DND-41 (cell line): ENCODE measurements around the gene POLR2C.

Experiments used
- ATAC-seq: fragments of 200-7000 bp; cut with Tn5 transposase; 3 replicates; pipeline ENCODE4 v1.9.1; 2021; ENCODE audit warnings: low read depth; ENCODE audit not compliant: insufficient read depth
- DNase-seq: peaks from one replicate; pipeline ENCODE4 v3.0.0-alpha.2; 2020
- H2AFZ ChIP-seq: 2 replicates; pipeline ENCODE4 v1.6.0; 2012; ENCODE audit warnings: low read depth, low read length
- H3K27ac ChIP-seq: 2 replicates; pipeline ENCODE4 v1.5.1; 2012; ENCODE audit warnings: low read length, inconsistent platforms
- H3K27me3 ChIP-seq: fragments of 200-600 bp; sonication (generic); 2 replicates; pipeline ENCODE4 v1.6.0; 2012; ENCODE audit warnings: low read length, mild to moderate bottlenecking, inconsistent platforms; ENCODE audit not compliant: insufficient read depth, poor library complexity
- H3K36me3 ChIP-seq: 2 replicates; pipeline ENCODE4 v1.5.1; 2012; ENCODE audit warnings: low read length, inconsistent platforms; ENCODE audit not compliant: insufficient read depth
- H3K4me1 ChIP-seq: 2 replicates; pipeline ENCODE4 v1.5.1; 2012; ENCODE audit warnings: mild to moderate bottlenecking, low read length; ENCODE audit not compliant: insufficient read depth
- H3K4me2 ChIP-seq: 2 replicates; pipeline ENCODE4 v1.6.0; 2012; ENCODE audit warnings: mild to moderate bottlenecking, moderate library complexity, low read length, inconsistent platforms; ENCODE audit not compliant: insufficient read depth
- H3K4me3 ChIP-seq, 2 experiments: fragments of 200-600 bp in 1 of 2; shearing (Covaris generic) in 1 of 2; 2 replicates each; pipeline ENCODE4 v1.5.1; 2012 to 2016; ENCODE audit warnings: inconsistent platforms in 2 of 2, low read length in 2 of 2, mild to moderate bottlenecking in 2 of 2, low read depth in 1 of 2, moderate library complexity in 1 of 2
- H3K79me2 ChIP-seq: 2 replicates; pipeline ENCODE4 v1.6.0; 2012; ENCODE audit warnings: low read length, inconsistent platforms; ENCODE audit not compliant: insufficient read depth
- H3K9ac ChIP-seq: 2 replicates; pipeline ENCODE4 v1.6.0; 2012; ENCODE audit warnings: low read depth, mild to moderate bottlenecking, inconsistent platforms, low read length, moderate library complexity
- H3K9me3 ChIP-seq: 2 replicates; pipeline ENCODE4 v1.5.1; 2012; ENCODE audit warnings: low read length, moderate library complexity, mild to moderate bottlenecking, inconsistent platforms; ENCODE audit not compliant: insufficient read depth, severe bottlenecking
- H4K20me1 ChIP-seq: 2 replicates; pipeline ENCODE4 v1.6.0; 2012; ENCODE audit warnings: low read length; ENCODE audit not compliant: insufficient read depth
- EZH2 ChIP-seq: IDR thresholded peaks from 3 replicates; pipeline ENCODE4 v1.6.1; 2012; ENCODE audit warnings: borderline replicate concordance, low read depth, mild to moderate bottlenecking, moderate library complexity, low read length, inconsistent platforms; ENCODE audit not compliant: severe bottlenecking
- TF ChIP-seq, protein P1 (sequence below): IDR thresholded peaks from 2 replicates; pipeline ENCODE4 v1.5.1; 2012; ENCODE audit warnings: borderline replicate concordance, low read length, moderate library complexity, mild to moderate bottlenecking; ENCODE audit not compliant: poor library complexity, severe bottlenecking; ENCODE audit errors: extremely low read depth

The POLR2C gene

DNA sequence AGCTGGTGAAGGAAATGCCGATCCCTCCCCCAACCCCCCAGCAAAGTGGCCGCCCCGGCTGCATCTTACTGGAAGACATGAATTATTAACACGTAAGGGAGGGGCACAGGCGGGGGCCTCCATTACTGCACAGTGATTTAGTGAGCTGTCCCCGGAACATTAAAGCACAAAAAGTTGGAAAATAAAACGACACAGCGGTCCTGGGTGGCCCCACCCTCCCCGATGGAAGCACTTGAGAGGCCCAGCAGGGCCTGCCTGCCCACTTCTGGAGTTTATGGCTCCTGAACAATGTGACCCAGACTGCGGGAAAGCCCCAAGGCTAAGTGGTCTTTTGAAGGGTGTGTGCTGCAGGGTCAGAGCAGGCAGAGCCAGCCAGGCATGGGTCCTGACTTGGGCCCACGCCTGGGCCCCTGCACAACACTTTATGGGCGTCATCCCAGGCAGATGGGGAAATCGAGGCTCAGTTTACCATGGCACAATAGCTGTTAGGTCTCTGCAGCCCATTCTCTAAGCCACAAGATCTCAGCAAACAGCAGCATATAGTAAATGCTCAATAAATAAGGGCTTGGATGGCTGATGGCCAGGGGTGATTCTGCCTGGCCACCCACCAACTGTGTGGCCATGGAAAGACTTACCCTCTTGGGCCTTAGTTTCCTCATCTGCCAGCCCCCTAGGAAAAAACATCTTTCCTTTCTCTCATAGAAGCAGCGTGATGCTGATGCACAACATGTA is 51.1 kb downstream of the POLR2C start:
- H3K27me3 ChIP-seq: peaks cover 1% of the 10 kb centered on the region
- no peak overlapping the region for H3K4me3 ChIP-seq
- H2AFZ ChIP-seq: no peak overlapping the region
- H3K79me2 ChIP-seq: no peaks in the 10 kb centered on the region
- no peaks in the 10 kb centered on the region for H3K4me1 ChIP-seq
- TF ChIP-seq, protein P1, sequence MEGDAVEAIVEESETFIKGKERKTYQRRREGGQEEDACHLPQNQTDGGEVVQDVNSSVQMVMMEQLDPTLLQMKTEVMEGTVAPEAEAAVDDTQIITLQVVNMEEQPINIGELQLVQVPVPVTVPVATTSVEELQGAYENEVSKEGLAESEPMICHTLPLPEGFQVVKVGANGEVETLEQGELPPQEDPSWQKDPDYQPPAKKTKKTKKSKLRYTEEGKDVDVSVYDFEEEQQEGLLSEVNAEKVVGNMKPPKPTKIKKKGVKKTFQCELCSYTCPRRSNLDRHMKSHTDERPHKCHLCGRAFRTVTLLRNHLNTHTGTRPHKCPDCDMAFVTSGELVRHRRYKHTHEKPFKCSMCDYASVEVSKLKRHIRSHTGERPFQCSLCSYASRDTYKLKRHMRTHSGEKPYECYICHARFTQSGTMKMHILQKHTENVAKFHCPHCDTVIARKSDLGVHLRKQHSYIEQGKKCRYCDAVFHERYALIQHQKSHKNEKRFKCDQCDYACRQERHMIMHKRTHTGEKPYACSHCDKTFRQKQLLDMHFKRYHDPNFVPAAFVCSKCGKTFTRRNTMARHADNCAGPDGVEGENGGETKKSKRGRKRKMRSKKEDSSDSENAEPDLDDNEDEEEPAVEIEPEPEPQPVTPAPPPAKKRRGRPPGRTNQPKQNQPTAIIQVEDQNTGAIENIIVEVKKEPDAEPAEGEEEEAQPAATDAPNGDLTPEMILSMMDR: no peak
- no peak for TF ChIP-seq EZH2
- no peaks in the 10 kb centered on the region for H3K9me3 ChIP-seq
- no peak overlapping the region for H3K27ac ChIP-seq
- no peak for ATAC-seq
- H3K4me2 ChIP-seq: no peak overlapping the region
- H3K9ac ChIP-seq: no peak overlapping the region
- peaks cover 3% of the 10 kb centered on the region; the same call in 1 of the 2 replicates for H4K20me1 ChIP-seq
- no peaks in the 10 kb centered on the region for H3K36me3 ChIP-seq
- DNase-seq: no peak

DNA sequence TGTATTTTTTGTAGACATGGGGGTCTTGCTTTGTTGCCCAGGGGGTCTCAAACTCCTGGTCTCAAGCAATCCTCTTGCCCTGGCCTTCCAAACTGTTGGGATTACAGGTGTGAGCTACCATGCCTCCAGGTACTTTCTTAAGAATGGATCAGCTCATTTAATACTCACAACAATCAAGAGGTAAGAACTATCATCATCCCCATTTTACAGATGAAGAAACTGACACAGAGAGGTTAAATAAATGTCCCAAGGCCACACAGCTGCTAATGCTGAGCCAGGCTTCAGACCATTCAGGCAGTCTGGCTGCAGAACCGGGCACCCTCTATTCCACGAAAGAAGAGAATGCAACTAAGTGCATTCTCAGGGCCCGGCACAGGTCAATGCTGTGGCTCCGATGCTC is 51.9 kb downstream of the POLR2C start:
- no peak overlapping the region for H3K4me2 ChIP-seq
- no peak overlapping the region for H2AFZ ChIP-seq
- H3K27ac ChIP-seq: no peak overlapping the region
- H4K20me1 ChIP-seq: peaks cover 3% of the 10 kb centered on the region; the same call in 1 of the 2 replicates
- no peak overlapping the region for H3K4me3 ChIP-seq
- no peaks in the 10 kb centered on the region for H3K4me1 ChIP-seq
- DNase-seq (no peak), ATAC-seq (no peak)
- H3K27me3 ChIP-seq: no peaks in the 10 kb centered on the region
- H3K36me3 ChIP-seq: no peaks in the 10 kb centered on the region
- no peaks in the 10 kb centered on the region for H3K9me3 ChIP-seq
- no peaks in the 10 kb centered on the region for H3K79me2 ChIP-seq
- no peak overlapping the region for H3K9ac ChIP-seq
- TF ChIP-seq, protein P1: no peak
- TF ChIP-seq EZH2: no peak

DNA sequence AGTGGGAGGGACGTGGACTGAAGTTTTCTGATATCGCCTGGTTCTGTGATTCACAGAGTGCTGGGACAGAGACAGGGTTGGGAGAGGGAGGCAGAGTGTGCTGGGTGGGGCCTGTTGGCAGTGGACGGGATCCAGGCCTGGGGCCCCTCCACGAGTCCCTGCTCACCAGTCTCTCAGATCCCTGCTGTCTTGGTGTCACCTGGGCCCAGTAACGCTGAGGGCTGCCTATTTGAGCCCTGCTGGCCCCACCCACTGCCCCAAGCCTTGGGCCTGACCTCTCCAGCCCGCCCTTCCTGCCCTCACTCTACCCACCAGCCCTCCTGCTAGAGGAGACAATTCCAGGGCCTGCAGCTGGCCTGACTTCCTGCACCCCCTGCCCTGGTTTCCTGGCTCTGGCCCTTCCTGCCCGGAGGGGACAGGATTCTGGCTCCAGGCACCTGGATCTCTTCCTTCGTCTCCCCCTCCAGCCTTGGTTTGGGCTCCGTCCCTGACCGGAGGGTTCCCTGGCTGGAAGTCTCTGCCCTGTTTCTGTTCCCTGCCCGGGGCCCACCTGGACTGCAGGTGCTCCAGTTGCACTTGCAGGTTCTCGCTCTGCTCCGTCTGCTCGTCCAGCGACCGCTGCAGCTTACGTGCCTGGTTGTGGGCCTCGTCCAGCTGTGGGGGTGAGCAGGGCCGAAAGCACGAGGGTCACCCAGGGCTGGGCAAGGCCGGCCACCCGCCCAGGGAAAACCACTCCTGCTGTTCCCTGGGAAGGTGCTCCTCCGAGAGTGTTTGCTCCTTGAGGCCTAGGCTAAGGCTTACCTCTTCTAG is 52.5 kb downstream of the POLR2C start:
- H3K9ac ChIP-seq: no peak overlapping the region
- no peak for TF ChIP-seq EZH2
- TF ChIP-seq, protein P1: no peak

More for the DNA sequence above, 52.5 kb downstream of the POLR2C start:
- no peaks in the 10 kb centered on the region for H3K36me3 ChIP-seq
- no peaks in the 10 kb centered on the region for H3K27me3 ChIP-seq
- ATAC-seq (no peak), DNase-seq (no peak)
- H3K79me2 ChIP-seq: no peaks in the 10 kb centered on the region
- no peaks in the 10 kb centered on the region for H3K9me3 ChIP-seq
- no peak overlapping the region for H3K4me2 ChIP-seq
- no peak overlapping the region for H3K4me3 ChIP-seq
- H3K27ac ChIP-seq: no peak overlapping the region
- H4K20me1 ChIP-seq: peaks cover 3% of the 10 kb centered on the region; the same call in 1 of the 2 replicates
- H3K4me1 ChIP-seq: no peaks in the 10 kb centered on the region
- no peak overlapping the region for H2AFZ ChIP-seq
